ENCODE data around the gene ADA. TPM values are rescaled to one million over a fixed set of nuclear protein-coding genes. Genes with fewer than 3 reads are reported as not detected.

ADA gene
- total and polyA plus RNA-seq, 2 of the 13 experiments (the other 11 are each of a cell fraction or from before 2014, with no cell fraction given): 2.5 to 11.3 TPM

DNA sequence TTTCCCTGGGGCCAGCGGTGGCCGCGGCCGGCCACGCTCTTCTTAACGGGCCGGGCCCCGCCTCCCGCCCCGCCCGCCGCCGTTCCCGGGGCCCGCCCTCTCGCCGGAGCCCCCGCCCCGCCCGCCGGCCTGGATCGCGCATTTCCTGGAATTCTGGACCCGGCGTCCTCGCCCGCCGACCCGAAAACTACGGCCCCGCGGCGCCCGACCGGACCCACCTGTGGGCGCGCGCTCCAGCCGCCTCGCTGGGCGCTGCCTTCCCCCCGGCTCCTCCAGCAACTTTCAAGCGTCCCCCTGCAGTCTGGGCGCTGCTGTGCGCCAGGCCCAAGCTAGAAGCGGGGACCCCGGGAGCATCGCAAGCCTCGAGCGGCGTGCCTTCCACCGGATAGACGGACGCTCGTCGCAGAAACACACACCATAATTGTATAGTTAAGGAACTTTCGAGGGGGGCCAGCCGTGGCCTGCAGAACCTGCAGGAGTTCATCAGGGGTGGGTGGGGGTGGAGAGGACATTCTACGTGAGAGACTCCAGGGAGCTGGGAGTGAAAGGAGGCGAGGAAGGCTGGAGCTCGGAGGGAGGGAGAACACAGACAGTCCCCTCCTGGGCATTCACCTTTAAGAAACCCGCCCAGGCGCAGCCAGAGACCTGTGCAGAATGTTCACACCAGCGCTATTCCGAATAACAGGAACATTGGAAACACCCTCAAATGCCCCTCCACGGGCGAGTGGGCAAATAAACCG lies at the start of gene ADA (continued):
- TF ChIP-seq, protein P1, sequence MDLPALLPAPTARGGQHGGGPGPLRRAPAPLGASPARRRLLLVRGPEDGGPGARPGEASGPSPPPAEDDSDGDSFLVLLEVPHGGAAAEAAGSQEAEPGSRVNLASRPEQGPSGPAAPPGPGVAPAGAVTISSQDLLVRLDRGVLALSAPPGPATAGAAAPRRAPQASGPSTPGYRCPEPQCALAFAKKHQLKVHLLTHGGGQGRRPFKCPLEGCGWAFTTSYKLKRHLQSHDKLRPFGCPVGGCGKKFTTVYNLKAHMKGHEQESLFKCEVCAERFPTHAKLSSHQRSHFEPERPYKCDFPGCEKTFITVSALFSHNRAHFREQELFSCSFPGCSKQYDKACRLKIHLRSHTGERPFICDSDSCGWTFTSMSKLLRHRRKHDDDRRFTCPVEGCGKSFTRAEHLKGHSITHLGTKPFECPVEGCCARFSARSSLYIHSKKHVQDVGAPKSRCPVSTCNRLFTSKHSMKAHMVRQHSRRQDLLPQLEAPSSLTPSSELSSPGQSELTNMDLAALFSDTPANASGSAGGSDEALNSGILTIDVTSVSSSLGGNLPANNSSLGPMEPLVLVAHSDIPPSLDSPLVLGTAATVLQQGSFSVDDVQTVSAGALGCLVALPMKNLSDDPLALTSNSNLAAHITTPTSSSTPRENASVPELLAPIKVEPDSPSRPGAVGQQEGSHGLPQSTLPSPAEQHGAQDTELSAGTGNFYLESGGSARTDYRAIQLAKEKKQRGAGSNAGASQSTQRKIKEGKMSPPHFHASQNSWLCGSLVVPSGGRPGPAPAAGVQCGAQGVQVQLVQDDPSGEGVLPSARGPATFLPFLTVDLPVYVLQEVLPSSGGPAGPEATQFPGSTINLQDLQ (CRISPR knock-in tag; IDR thresholded peaks at IDR 0.05): peak; percentile 73; the same call in 1 of the 2 replicates
- TF ChIP-seq ZNF431 (CRISPR knock-in tag; IDR thresholded peaks at IDR 0.05; ENCODE audit: borderline replicate concordance, low read depth) (no peak), SCMH1 (CRISPR knock-in tag; IDR thresholded peaks at IDR 0.05; ENCODE audit: borderline replicate concordance) (no peak), ZNF501 (CRISPR knock-in tag; IDR thresholded peaks at IDR 0.05) (no peak), ZNF350 (CRISPR knock-in tag; IDR thresholded peaks at IDR 0.05; ENCODE audit: borderline replicate concordance, low read depth) (peak; percentile 45; the same call in 1 of the 2 replicates), ZNF430 (CRISPR knock-in tag; IDR thresholded peaks at IDR 0.05) (0 out of 2 replicates have a peak, but pooled peaks have one; percentile 69), KDM5B (CRISPR knock-in tag; IDR thresholded peaks at IDR 0.05; ENCODE audit: borderline replicate concordance) (no peak; the same call in 1 of the 2 replicates), ZNF251 (CRISPR knock-in tag; IDR thresholded peaks at IDR 0.05) (no peak), ZNF121 (CRISPR knock-in tag; IDR thresholded peaks at IDR 0.05) (no peak), SIX1 (CRISPR knock-in tag; IDR thresholded peaks at IDR 0.05; ENCODE audit: borderline replicate concordance) (no peak), SRY (CRISPR knock-in tag; IDR thresholded peaks at IDR 0.05) (0 out of 2 replicates have a peak, but pooled peaks have one; percentile 57), ATM (IDR thresholded peaks at IDR 0.05; ENCODE audit: borderline replicate concordance) (no peak), PLRG1 (conservative IDR thresholded peaks at IDR 0.05) (no peak), SOX6 (IDR thresholded peaks at IDR 0.05) (no peak), SOX6 (CRISPR knock-in tag; IDR thresholded peaks at IDR 0.05) (no peak), POLR2G (IDR thresholded peaks at IDR 0.05; ENCODE audit: low read depth, low read length) (no peak), HMG20B (CRISPR knock-in tag; conservative IDR thresholded peaks at IDR 0.05) (no peak; the same call in 1 of the 2 replicates), ADNP (CRISPR knock-in tag; IDR thresholded peaks at IDR 0.05) (no peak), KAT8 (CRISPR knock-in tag; IDR thresholded peaks at IDR 0.05) (peak; percentile 25)
- TF ChIP-seq, protein P2, sequence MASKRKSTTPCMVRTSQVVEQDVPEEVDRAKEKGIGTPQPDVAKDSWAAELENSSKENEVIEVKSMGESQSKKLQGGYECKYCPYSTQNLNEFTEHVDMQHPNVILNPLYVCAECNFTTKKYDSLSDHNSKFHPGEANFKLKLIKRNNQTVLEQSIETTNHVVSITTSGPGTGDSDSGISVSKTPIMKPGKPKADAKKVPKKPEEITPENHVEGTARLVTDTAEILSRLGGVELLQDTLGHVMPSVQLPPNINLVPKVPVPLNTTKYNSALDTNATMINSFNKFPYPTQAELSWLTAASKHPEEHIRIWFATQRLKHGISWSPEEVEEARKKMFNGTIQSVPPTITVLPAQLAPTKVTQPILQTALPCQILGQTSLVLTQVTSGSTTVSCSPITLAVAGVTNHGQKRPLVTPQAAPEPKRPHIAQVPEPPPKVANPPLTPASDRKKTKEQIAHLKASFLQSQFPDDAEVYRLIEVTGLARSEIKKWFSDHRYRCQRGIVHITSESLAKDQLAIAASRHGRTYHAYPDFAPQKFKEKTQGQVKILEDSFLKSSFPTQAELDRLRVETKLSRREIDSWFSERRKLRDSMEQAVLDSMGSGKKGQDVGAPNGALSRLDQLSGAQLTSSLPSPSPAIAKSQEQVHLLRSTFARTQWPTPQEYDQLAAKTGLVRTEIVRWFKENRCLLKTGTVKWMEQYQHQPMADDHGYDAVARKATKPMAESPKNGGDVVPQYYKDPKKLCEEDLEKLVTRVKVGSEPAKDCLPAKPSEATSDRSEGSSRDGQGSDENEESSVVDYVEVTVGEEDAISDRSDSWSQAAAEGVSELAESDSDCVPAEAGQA (IDR thresholded peaks at IDR 0.05; ENCODE audit: low read depth): no peak
- TF ChIP-seq, protein P2 (CRISPR knock-in tag; IDR thresholded peaks at IDR 0.05; ENCODE audit: borderline replicate concordance): no peak
- TF ChIP-seq, protein P3, sequence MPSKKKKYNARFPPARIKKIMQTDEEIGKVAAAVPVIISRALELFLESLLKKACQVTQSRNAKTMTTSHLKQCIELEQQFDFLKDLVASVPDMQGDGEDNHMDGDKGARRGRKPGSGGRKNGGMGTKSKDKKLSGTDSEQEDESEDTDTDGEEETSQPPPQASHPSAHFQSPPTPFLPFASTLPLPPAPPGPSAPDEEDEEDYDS (CRISPR knock-in tag; IDR thresholded peaks at IDR 0.05): no peak

Data from HepG2 (cell line).